ENCODE measurements around the gene CD40.
A peak's percentile ranks its signal among the peaks of the same experiment; 100 is the strongest.
"Not testable (repeated sequence)": the region's sequence is repeated elsewhere in the genome, so short reads cannot be mapped to it uniquely, and the experiment has no call there.

CD40 gene

DNA sequence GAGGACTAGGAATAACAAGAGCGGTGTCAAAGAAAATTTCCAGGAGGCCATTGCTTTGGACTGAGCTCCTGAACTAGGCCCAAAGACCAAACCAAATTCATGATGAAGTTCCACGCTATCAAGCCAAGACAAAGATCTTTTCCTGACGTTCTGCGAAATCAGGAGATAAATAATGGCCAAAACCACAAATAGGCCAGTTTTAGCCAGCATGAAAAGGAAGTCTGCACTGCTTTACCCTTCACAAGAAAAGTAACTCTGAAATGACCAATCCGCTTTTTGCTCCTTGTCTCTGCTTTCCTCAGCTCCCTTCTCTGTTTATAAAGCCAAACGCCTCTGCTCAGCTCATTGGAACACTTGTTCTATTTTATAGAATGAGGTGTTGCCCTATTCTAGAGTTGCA is 35.0 kb upstream of the CD40 start:
- Histone ChIP-seq H3K36me3 (ENCODE audit: control insufficient read depth in 1 of 2, insufficient read depth in 2 of 2, low read length in 2 of 2) (peaks cover 11 to 13% of the 10 kb centered on the region in 2 donors), H3K9ac (ENCODE audit: low read depth in 1 of 2, low read length in 2 of 2) (no peak overlapping the region), H3K4me1 (ENCODE audit: control insufficient read depth in 1 of 2, insufficient read depth in 2 of 2, low read length in 2 of 2) (peaks cover 34 to 47% of the 10 kb centered on the region in 2 donors), H3K27ac (ENCODE audit: low read depth, low read length) (no peak overlapping the region), H3K27me3 (ENCODE audit: control insufficient read depth in 1 of 2, insufficient read depth in 2 of 2, low read length in 2 of 2) (no peaks in the 10 kb centered on the region), H3K9me3 (ENCODE audit: control insufficient read depth in 1 of 2, low read length in 2 of 2) (no peaks in the 10 kb centered on the region), H3K4me3 (ENCODE audit: low read depth in 1 of 2, low read length in 2 of 2) (no peak overlapping the region)

DNA sequence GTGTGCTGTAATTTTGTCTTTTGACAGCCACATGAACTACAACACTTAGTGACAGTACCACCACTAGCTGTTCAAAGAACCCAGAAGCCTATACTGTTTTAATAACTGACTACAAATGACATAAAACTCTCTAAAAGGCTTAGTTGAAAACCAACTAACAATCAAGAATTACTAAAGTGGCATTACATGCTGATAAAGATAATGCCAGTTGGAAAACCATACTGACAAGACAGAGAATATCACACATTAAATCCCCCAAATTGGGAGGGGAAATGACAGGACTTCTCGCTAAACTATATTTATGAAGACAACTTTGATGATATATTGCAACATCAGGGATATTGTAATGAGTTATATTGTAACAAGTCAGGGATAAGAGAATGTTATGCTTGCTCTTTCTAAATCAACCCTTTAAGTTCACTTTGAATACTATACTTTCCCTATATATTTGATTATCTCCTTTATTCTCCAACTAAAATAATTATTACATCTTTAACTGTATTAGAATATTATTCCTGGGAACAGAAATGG is 34.5 kb upstream of the CD40 start:
- Histone ChIP-seq H3K9me3 (ENCODE audit: control insufficient read depth in 1 of 2, low read length in 2 of 2) (no peaks in the 10 kb centered on the region), H3K27ac (ENCODE audit: low read depth, low read length) (no peak overlapping the region), H3K36me3 (ENCODE audit: control insufficient read depth in 1 of 2, insufficient read depth in 2 of 2, low read length in 2 of 2) (peaks cover 7 to 9% of the 10 kb centered on the region in 2 donors), H3K4me1 (ENCODE audit: control insufficient read depth in 1 of 2, insufficient read depth in 2 of 2, low read length in 2 of 2) (peaks cover 39 to 52% of the 10 kb centered on the region in 2 donors), H3K9ac (ENCODE audit: low read depth in 1 of 2, low read length in 2 of 2) (no peak overlapping the region), H3K27me3 (ENCODE audit: control insufficient read depth in 1 of 2, insufficient read depth in 2 of 2, low read length in 2 of 2) (no peaks in the 10 kb centered on the region), H3K4me3 (ENCODE audit: low read depth in 1 of 2, low read length in 2 of 2) (no peak overlapping the region)

DNA sequence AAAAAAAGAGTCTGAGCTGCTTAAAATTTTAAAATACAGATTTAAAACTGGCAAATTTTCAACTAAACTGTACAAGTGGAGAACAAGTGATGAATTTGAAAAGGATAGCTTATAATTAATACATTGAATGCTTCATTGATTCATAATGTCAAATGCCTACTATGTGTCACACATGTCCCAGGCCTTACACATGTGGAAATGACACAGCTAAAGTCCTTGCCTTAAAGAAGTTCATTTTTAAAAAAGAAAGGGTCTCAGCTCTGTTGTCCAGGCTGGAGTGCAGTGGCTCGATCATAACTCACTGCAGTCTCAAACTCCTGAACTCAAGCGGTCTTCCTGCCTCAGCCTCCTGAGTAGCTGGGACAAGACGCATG is 33.3 kb upstream of the CD40 start:
- no peak overlapping the region for H3K9ac ChIP-seq (ENCODE audit: low read depth in 1 of 2, low read length in 2 of 2)
- no peaks in the 10 kb centered on the region for H3K36me3 ChIP-seq (ENCODE audit: control insufficient read depth in 1 of 2, insufficient read depth in 2 of 2, low read length in 2 of 2)
- H3K4me3 ChIP-seq (ENCODE audit: low read depth in 1 of 2, low read length in 2 of 2) = no peak overlapping the region
- H3K27me3 ChIP-seq (ENCODE audit: control insufficient read depth in 1 of 2, insufficient read depth in 2 of 2, low read length in 2 of 2) = no peaks in the 10 kb centered on the region
- peaks cover 41 to 52% of the 10 kb centered on the region in 2 donors for H3K4me1 ChIP-seq (ENCODE audit: control insufficient read depth in 1 of 2, insufficient read depth in 2 of 2, low read length in 2 of 2)
- H3K9me3 ChIP-seq (ENCODE audit: control insufficient read depth in 1 of 2, low read length in 2 of 2) = no peaks in the 10 kb centered on the region
- H3K27ac ChIP-seq (ENCODE audit: low read depth, low read length) = no peak overlapping the region

DNA sequence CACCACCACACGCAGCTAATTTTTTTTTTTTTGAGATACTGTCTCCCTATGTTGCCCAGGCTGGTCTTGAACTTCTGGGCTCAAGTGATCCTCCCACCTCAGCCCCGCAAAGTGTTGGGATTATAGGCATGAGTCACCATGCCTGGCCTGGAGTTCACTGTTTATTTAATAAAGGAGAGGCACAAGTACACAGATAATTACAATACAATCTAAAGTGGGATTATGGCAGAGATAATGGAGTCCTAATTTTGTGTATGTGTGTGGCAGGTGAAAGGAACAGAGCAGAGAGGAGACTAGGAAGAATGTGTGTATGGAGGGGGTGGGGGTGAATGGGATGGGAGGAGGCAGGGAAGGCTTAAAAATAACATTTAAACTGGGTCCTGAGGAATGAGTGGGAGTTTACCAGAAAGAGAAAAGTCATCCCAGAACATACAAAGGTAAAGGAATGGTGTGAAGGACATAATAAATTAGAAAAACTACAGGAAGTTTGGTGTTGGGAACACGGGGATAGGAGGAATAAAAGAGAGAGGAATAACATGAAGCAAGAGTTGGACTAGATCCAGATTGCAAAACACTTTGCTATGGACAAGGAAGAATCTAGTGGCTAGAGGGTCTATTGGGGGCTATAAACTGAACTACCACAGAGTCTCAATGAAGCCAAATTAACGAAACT is 32.8 kb upstream of the CD40 start:
- Histone ChIP-seq H3K9me3 (ENCODE audit: control insufficient read depth in 1 of 2, low read length in 2 of 2) (no peaks in the 10 kb centered on the region), H3K4me1 (ENCODE audit: control insufficient read depth in 1 of 2, insufficient read depth in 2 of 2, low read length in 2 of 2) (peaks cover 44 to 52% of the 10 kb centered on the region in 2 donors), H3K9ac (ENCODE audit: low read depth in 1 of 2, low read length in 2 of 2) (no peak overlapping the region), H3K27me3 (ENCODE audit: control insufficient read depth in 1 of 2, insufficient read depth in 2 of 2, low read length in 2 of 2) (no peaks in the 10 kb centered on the region), H3K36me3 (ENCODE audit: control insufficient read depth in 1 of 2, insufficient read depth in 2 of 2, low read length in 2 of 2) (no peaks in the 10 kb centered on the region), H3K4me3 (ENCODE audit: low read depth in 1 of 2, low read length in 2 of 2) (no peak overlapping the region), H3K27ac (ENCODE audit: low read depth, low read length) (no peak overlapping the region)

DNA sequence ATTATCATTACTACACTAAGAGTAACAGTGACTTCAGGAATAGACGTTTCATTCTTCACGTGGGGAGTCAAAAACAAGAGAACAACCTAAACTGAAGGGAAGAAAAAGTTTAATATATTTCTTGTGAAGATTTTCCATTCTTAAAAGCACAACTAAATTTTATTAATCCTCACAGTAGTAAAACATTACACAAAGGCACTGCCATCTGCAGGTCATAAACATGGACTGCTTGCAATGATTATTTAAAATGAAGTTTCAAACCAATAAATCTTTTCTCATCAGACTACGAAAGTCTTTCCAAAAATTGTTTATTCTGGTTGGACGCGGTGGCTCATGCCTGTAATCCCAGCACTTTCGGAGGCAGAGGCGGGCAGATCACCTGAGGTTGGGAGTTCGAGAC is 31.0 kb upstream of the CD40 start:
- peaks cover 46 to 52% of the 10 kb centered on the region in 2 donors for H3K4me1 ChIP-seq (ENCODE audit: control insufficient read depth in 1 of 2, insufficient read depth in 2 of 2, low read length in 2 of 2)

DNA sequence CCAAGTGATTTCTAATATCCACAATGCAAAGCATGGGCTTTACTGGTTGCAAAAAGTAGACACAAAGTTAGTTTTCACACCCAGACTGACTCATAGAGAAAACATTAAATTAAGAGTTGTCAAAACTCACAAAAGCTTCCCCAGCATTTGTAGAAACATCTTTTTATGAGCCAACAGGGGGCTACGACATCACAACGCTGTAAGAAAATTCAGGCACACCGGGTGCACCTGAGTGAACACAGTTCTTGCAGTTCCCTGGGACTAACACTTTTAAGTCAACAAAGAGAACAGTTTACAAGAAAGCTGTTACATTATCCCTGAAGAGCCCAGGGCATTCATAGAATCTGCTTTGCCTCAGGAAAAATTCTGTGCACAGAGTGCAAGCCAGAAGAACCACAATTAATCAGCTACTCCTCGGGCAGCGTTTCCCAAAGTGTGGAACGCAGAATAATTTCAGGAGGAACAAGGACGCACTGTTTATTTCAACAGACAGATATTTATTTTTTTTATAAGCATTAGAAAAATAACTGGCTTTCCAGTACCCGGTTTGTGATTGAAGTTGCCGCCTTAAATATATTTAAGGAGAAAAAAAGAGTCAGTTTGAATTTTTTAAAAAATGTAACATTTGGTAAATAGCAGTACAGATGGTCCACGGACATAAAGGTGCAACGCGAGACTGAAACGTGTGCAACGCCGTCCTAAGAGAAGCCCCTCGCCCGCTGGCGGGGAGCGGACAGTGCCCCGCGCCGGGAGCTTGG is 29.5 kb upstream of the CD40 start:
- H3K4me3 ChIP-seq (ENCODE audit: low read depth in 1 of 2, low read length in 2 of 2) = peak overlapping the region; percentile 80 to 90
- peak overlapping the region; percentile 61 to 83 for H3K9ac ChIP-seq (ENCODE audit: low read depth in 1 of 2, low read length in 2 of 2)
- H3K27ac ChIP-seq (ENCODE audit: low read depth, low read length) = peak overlapping the region; percentile 99
- H3K27me3 ChIP-seq (ENCODE audit: control insufficient read depth in 1 of 2, insufficient read depth in 2 of 2, low read length in 2 of 2) = no peaks in the 10 kb centered on the region
- peaks cover 42 to 43% of the 10 kb centered on the region in 2 donors for H3K4me1 ChIP-seq (ENCODE audit: control insufficient read depth in 1 of 2, insufficient read depth in 2 of 2, low read length in 2 of 2)
- no peaks in the 10 kb centered on the region for H3K36me3 ChIP-seq (ENCODE audit: control insufficient read depth in 1 of 2, insufficient read depth in 2 of 2, low read length in 2 of 2)
- H3K9me3 ChIP-seq (ENCODE audit: control insufficient read depth in 1 of 2, low read length in 2 of 2) = no peaks in the 10 kb centered on the region

More for the DNA sequence above, 31.0 kb upstream of the CD40 start:
- no peak overlapping the region for H3K9ac ChIP-seq (ENCODE audit: low read depth in 1 of 2, low read length in 2 of 2)
- no peak overlapping the region for H3K27ac ChIP-seq (ENCODE audit: low read depth, low read length)
- H3K36me3 ChIP-seq (ENCODE audit: control insufficient read depth in 1 of 2, insufficient read depth in 2 of 2, low read length in 2 of 2) = no peaks in the 10 kb centered on the region
- H3K9me3 ChIP-seq (ENCODE audit: control insufficient read depth in 1 of 2, low read length in 2 of 2) = no peaks in the 10 kb centered on the region
- H3K4me3 ChIP-seq (ENCODE audit: low read depth in 1 of 2, low read length in 2 of 2) = no peak overlapping the region
- H3K27me3 ChIP-seq (ENCODE audit: control insufficient read depth in 1 of 2, insufficient read depth in 2 of 2, low read length in 2 of 2) = no peaks in the 10 kb centered on the region

DNA sequence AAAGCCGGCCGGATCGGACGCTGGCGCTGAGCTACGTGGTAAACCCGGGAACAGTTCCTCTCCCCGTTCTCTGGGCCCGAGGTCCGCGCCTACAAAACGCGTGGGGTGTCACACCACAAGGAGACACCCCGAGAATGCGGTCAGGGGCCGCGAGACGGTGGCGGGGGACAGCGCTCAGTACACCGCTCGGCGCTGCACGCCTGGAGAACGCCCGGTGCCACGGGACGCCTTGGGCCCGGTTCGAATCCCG is 29.0 kb upstream of the CD40 start:
- Histone ChIP-seq H3K4me1 (ENCODE audit: control insufficient read depth in 1 of 2, insufficient read depth in 2 of 2, low read length in 2 of 2) (peaks cover 37 to 43% of the 10 kb centered on the region in 2 donors), H3K9me3 (ENCODE audit: control insufficient read depth in 1 of 2, low read length in 2 of 2) (no peaks in the 10 kb centered on the region), H3K9ac (ENCODE audit: low read depth in 1 of 2, low read length in 2 of 2) (peak overlapping the region; percentile 61 to 83), H3K27me3 (ENCODE audit: control insufficient read depth in 1 of 2, insufficient read depth in 2 of 2, low read length in 2 of 2) (no peaks in the 10 kb centered on the region), H3K36me3 (ENCODE audit: control insufficient read depth in 1 of 2, insufficient read depth in 2 of 2, low read length in 2 of 2) (no peaks in the 10 kb centered on the region), H3K4me3 (ENCODE audit: low read depth in 1 of 2, low read length in 2 of 2) (peak overlapping the region; percentile 80 to 90), H3K27ac (ENCODE audit: low read depth, low read length) (peak overlapping the region; percentile 99)

DNA sequence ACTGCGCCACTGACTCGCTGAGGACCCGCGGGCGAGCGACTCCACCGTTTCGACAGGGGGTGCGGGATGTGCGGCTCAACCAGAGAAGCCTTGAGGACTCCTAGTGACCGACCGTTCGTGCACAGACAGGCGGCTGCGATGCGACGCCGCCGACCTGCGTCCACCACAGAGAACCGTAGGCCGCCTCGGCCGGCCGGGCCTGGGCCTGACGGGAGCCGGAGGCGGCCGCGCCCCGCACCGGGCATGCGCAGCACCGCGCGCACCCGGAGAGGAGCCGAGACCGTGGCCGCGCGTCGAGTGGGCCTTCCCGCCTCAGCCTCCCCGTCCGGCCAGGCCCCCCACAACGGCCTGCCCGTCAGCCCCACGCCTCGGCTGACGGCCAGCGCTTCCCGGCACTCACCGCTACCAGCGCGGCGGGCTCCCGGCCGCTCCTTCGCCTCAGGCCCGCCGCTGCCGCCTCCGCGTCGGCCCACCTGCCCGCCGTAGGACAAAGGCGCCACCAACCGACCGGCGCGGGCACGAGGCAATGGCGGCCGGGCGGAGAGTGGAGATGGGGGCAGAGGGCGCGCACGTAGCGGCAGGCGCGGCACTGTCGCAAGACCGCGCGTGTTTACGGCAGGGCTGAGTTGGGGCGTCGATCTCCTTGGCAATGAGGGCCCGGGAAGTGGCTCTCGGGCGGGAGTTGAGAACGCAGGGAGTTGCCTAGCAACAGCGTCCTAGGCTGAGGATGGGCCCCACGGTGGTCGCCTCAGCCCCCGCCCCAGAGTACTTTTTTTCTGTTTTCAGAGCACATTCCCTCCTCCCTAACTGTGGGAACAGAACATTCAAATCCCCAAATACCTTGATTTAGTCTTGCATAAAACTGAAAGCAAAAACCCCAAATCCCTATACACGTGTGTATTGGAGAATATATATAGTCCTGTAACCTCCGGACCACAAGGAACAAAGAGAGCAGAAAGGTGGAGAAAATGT is 28.4 kb upstream of the CD40 start, which contains the start of gene NCOA5:
Gene NCOA5 (minus strand): TSS at position 546 of the 972 bp plus-strand sequence. CDS start 10,538 bp downstream, outside the sequence.
- H3K9ac ChIP-seq (ENCODE audit: low read depth in 1 of 2, low read length in 2 of 2) = peak within 1 kb of the TSS; percentile 61 to 83
- no peaks in the 10 kb centered on the region for H3K36me3 ChIP-seq (ENCODE audit: control insufficient read depth in 1 of 2, insufficient read depth in 2 of 2, low read length in 2 of 2)
- H3K9me3 ChIP-seq (ENCODE audit: control insufficient read depth in 1 of 2, low read length in 2 of 2) = no peaks in the 10 kb centered on the region
- peak within 1 kb of the TSS; percentile 99 for H3K27ac ChIP-seq (ENCODE audit: low read depth, low read length)
- H3K27me3 ChIP-seq (ENCODE audit: control insufficient read depth in 1 of 2, insufficient read depth in 2 of 2, low read length in 2 of 2) = no peaks in the 10 kb centered on the region
- H3K4me3 ChIP-seq (ENCODE audit: low read depth in 1 of 2, low read length in 2 of 2) = peak within 1 kb of the TSS; percentile 80 to 90
- H3K4me1 ChIP-seq (ENCODE audit: control insufficient read depth in 1 of 2, insufficient read depth in 2 of 2, low read length in 2 of 2) = peaks cover 31 to 43% of the 10 kb centered on the region in 2 donors

DNA sequence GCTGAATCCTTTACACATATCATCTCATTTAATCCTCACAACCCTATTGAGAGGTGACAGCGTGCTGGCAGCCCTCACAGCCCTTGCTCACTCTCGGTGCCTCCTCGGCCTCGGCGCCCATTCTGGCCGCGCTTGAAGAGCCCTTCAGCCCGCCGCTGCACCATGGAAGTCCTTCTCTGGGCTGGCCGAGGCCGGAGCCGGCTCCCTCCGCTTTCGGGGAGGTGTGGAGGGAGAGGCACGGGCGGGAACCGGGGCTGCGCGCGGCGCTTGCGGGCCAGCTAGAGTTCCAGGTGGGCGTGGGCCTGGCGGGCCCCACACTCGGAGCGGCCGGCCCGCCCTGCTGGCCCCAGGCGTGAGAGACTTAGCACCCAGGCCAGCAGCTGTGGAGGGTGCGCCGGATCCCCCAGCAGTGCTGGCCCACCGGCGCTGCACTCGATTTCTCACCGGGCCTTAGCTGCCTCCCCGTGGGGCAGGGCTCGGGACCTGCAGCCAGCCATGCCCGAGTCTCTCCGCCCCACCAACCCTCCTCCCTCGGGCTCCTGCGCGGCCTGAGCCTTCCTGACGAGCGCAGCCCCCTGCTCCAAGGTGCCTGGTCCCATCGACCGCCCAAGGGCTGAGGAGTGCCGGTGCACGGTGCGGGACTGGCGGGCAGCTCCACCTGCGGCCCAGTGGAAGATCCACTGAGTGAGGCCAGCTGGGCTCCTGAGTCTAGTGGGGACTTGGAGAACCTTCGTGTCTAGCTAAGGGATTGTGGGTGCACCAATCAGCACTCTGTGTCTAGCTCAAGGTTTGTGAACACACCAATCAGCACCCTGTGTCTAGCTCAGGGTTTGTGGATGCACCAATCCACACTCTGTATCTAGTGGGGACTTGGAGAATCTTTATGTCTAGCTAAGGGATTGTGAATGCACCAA is 26.2 kb upstream of the CD40 start:
- peaks cover 10 to 24% of the 10 kb centered on the region in 2 donors for H3K4me1 ChIP-seq (ENCODE audit: control insufficient read depth in 1 of 2, insufficient read depth in 2 of 2, low read length in 2 of 2)
- H3K27ac ChIP-seq (ENCODE audit: low read depth, low read length); H3K4me3 ChIP-seq (ENCODE audit: low read depth in 1 of 2, low read length in 2 of 2); H3K36me3 ChIP-seq (ENCODE audit: control insufficient read depth in 1 of 2, insufficient read depth in 2 of 2, low read length in 2 of 2); H3K9me3 ChIP-seq (ENCODE audit: control insufficient read depth in 1 of 2, low read length in 2 of 2); H3K9ac ChIP-seq (ENCODE audit: low read depth in 1 of 2, low read length in 2 of 2); H3K27me3 ChIP-seq (ENCODE audit: control insufficient read depth in 1 of 2, insufficient read depth in 2 of 2, low read length in 2 of 2): not testable (repeated sequence)
